Measurements from ENCODE around the gene HK1.
"Not testable (repeated sequence)": the region's sequence is repeated elsewhere in the genome, so short reads cannot be mapped to it uniquely, and the experiment has no call there.

HK1 gene

DNA sequence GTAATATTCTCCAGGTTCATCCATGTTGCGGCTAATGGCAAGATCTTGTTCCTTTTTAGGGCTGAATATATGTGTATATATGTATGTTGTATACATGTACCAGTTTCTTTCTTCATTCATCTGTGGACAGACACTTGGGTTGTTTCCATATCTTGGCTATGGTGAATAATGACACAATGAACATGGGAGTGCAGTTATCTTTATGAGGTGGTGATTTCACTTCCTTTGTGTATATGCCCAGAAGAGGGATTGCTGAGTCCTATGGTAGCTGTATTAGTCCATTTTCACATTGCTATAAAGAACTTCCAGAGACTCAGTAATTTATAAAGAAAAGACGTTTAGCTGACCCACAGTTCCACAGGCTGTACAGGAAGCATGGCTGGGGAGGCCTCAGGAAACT lies 155.9 kb downstream of the HK1 start:
- DNase-seq = no peak

DNA sequence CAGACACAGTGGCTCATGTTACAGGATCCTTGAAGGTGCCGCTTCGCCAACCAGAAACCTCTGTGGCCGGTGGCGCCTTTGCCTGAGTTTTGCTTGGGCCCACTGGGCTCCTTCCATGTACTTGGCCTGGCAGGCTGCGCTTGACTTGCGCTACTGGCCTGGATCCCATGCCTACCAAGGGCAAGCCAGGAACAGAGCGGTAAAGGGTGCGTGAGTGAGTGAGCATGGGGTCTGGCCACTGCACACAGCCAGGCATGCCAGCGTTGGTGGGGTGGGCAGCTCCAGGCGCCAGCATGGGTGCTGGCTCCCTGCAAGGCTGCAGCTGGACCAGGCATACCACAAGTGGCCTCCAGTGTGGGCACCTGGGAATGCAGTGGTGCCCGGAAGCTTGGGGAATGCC lies 156.6 kb downstream of the HK1 start:
- DNase-seq = no peak

DNA sequence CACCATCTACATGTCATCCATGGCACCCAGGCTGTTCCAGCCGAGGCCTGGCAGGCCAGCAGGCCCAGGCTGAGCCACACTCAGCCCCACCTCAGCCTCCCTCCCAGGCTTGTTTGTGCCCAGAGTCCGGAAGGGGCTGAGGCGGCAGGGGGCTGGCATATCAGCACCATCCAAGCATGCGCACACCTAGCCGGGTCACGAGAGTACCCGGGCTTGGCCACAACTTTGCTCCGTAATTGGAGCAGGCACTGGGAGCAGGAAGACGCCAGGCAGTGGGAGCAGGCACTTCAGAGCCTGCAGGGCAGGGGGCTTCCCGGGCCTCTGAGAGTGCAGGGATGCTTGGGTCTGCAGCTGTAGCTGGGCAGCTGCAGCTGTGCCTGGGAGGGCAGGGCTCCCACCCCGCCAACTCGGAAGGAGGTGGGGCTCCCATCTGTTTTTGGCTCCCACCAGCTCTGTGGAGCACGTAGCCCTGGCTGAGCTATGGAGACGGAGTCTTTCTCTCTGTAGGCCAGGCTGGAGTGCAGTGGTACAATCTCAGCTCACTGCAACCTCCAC lies 157.7 kb downstream of the HK1 start:
- no peak for DNase-seq

DNA sequence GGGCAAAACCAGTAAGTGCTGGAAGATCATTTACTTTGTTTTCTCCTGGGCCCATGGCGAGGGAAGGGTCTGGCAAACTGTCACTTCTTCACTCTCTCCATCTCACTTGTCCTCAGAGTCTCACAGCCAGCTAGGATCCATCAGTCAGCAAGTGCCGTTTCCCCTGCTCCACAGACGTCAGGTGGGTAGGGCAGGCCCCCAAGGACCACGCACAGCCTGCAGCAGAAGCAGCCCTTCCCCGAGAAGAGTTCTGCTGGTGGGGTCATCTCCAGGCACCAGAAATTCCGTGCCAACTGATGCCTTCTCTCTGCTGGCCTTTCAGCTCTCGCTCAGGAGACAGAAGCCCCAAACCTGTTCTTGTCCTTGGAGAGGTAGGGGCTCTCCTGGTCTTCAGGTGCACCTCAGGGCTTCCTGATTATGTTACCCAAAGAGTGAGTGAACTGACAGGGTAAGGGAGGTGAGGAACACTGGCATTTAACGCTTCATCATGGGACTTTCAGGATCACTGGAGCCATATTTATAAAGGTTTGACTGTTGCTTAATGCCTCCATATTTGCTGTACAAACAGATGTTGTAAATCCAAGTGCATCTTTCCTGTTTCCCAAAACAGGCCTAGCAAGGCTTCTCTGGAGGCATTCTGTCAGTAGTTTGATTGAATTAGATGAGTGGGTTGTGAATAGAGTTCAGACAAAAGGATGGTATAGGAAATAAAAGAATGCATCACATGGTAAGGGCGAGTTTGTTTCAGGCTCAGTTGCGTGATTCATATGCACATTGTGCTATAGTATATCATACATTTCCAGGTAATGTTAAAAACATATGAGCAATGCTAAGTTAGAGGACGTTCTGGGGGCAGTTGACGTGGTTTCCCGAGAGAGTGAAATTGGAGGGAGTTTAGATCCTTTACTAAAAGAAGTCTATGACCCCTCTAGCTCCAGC lies 159.3 kb downstream of the HK1 start:
- no peak for DNase-seq

DNA sequence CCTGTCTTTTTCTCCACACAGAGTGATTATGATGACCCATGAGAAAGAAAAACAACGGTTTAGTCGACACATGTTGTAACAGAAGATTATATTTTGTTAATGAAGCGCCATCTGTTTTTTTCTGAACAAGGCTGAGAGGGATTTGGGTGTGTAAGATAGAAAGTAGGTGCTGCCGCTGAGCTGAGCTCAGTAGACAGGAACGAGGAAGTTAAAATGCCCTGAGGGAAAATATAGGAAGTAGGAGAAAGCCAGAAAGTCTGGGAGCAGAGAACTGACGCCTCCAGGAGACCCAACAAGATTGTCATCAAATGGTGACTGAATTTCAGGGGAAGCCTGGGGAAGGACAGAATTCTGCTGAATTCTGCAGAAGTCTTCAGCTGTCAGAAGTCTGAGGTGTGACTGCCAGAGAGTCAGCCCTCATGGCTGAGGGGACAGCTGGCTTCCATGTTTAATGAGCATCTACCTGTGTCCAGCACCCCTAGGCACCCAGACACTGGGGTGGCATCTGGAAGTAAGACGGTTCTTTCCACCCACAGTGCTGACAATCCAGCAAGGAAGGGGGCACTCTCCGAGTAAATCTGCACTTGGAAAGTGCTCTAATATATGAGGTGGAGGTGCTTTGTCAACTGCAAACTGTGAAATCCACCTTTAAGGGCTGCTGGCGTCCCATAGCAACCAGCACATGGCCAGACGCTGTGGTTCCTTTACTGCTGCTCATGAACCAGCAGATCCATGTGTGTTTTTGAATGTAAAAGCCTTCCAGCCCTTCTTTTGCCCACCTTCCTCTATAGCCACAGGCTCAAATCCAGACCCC lies 160.4 kb downstream of the HK1 start:
- DNase-seq = peak; percentile 77

DNA sequence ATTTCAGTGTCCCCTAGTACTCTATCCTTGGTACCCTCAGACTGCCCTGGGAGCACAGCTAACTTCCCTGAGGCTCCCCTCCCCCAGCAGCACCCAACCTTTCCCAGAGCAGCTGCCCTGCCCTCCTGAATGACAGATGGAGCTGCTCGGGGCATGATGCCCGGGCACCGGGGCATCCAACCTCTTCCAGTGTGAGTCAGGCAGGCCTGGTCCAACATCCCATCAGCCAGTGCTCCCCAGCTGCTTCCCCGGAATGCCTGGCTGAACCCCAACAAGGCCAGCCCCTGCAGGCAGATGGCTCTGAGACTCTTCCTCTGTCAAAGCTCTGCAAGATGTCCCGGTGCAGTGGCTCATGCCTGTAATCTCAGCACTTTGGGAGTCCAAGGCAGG lies 161.0 kb downstream of the HK1 start:
- peak; percentile 81 for DNase-seq

DNA sequence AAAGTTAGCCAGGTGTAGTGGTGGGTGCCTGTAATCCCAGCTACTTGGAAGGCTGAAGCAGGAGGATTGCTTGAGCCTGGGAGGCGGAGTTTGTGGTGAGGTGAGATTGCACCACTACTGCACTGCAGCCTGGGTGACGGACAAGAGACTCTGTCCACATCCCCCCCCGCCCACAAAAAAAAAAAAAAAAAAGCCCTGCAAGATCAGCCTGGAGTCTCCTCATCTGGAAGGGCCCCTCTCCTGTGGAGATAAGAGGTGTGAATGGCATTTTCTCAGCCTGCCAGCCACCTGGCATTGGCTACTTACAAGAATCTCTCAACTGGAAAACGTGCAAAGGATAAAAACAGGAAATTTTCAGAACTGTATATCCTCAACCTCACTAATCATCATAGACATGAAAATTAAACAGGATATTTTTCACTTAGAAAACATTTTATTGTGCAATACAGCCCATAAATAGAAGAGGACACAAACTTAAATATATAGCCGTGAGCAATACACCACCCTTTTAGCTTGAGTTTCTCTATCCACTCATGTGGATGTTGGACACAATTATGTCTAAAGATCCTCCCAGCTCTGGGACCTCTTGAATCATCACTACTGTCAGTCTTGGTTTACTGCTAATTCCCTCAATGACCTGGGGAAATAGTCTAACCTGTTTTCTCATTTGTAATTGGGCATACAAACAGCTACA lies 161.7 kb downstream of the HK1 start:
- DNase-seq = peak; percentile 37

DNA sequence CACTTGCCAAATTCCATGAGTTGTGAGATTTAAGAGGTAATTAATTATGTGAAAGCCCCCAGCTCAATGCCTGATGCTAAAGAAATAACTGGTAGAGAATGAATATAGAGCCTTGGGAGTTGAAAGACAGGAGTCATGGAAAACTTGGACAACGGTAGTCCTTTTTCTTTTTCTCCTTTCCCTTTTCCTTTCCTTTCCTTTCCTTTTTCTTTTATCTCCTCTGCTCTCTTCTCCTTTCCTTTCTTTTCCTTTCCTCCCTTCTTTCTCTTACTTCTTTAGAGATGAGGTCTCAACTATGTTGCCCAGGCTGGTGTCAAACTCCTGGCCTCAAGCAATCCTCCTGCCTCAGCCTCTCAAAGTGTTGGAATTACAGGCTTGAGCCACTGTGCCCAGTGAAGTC lies 165.1 kb downstream of the HK1 start:
- DNase-seq = no peak

DNA sequence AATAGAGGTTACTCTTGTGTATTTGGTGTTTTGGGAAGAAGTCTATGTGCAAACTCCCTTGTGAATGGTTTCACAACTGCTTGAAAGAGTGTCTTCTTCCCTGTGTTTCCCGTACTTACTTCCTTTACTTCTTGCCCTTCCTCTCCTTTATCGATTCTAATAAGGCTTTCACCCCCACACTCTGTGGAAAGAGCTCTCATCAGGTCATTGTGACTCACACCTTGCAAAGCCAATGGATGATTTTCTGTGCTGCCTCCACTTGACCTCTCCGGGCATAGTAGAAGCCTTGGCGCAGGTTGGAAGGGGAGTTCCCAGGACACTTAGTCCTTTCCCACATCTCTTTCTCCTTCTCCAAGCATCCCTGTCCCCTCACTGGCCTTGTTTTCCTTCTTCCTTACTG lies 166.7 kb downstream of the HK1 start:
- no peak for DNase-seq

DNA sequence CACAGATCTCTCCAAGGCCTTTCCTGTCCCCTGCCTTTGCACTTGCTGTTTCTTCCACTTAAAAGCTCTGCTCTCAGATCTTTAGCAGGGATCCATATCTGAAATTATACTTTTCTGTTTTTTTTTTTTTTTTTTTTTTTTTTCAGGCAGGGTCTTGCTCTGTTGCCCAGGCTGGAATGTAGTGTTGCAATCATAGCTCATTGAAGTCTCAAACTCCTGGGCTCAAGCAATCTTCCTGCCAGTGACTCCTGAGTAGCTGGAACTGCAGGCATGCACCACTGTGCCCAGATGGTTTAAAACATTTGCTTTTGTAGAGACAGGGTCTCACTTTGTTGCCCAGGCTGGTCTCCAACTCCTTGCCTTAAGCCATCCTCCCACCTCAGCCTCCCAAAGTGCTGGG lies 167.9 kb downstream of the HK1 start:
- no peak for DNase-seq

DNA sequence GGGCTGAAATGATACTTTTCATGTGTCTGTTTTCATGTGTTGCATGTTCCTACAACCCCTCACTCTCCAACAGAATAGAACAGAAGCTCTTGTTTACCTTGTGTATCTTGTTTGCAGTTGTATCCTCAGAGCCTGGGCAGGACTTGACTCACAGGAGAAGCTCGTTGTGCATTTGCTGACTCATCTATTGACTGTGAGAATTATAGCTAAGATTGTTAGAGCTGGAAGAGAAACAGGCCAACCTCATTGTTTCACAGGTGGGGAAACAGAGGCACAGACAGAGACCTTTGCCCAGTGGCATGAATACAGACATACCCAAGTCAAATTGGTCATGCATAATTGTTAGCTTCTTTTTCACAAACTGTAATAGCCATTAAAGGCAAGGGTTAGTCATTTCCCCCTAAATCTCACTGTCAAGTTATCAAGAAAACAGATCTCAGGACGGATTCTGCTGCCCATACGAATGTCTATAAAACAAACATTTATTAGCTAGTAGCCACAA lies 168.4 kb downstream of the HK1 start:
- DNase-seq = no peak

DNA sequence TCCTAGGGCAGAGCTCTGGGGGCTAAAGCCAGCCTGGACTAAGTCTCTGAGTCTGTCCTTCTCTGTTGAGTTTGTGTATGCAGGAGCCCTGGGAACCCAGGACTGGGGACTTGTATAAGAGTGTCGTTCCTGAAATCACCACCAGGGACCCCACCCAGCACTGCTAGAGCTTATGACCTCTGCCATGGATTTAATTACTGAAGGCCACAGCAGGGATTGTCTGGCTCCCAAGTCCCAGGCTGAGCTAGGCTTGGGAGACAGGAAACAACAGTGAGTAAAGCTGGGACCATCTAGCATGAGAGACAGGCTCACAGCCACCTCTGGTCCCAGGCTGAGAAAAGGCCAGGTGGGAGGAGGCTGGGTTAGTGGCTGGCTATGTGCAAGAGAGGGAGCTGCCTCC lies 171.5 kb downstream of the HK1 start:
- DNase-seq = no peak

DNA sequence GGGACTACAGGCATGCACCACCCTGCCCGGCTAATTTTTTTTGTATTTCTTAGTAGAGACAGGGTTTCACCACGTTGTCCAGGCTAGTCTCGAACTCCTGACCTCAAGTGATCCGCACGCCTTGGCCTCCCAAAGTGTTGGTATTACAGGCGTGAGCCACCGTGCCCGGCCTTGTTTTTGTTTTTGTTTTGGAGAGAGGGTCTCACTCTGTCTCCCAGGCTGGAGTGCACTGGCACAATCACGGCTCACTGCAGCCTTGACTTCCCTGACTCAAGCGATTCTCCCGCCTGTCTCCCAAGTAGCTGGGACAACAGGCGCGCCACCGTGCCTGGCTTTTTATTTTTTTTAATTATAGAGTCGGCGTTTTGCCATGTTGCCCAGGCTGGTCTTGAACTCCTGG lies 172.1 kb downstream of the HK1 start:
- DNase-seq = not testable (repeated sequence)

DNA sequence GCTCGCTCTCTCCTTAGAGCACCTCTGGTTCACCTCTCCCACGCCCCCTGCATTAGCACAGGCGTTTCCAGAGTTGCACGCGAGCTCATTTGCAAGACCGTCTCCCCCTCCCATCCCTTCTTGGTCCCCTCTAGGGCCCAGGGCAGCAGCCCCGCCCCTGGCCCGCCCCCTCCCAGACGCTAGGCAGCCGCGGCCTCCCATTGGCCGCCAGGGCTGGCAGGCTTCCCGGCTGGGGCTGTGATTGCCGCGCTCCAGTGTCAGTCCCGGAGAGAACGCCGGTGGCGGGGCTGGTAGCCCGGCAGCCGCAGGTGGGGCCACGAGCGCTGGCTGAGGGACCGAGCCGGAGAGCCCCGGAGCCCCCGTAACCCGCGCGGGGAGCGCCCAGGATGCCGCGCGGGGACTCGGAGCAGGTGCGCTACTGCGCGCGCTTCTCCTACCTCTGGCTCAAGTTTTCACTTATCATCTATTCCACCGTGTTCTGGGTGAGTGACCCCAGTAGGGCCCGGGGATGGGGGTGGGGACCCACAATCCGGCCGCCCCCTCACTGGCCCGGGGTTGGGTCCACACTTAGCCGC lies 173.0 kb downstream of the HK1 start, which contains the start of gene TSPAN15:
TSS of gene TSPAN15 (plus strand) at position 257 of the 575 bp plus-strand sequence. CDS start at position 387, 130 bp downstream.
- peak; percentile 80 for DNase-seq

All from NCI-H2171 treated with DMSO at 0.1 percent for 48 hours (cell line).